T follicular helper cell (primary cell): ENCODE measurements around the gene TAF15.

ENCODE experiments used
- DNase-seq: peaks from one replicate; pipeline ENCODE4 v3.0.0-alpha.2; 2020; ENCODE audit warnings: low read depth
- total RNA-seq, 2 experiments: gene quantifications; one replicate each; lab custom pipeline; 2026; lab: John Stamatoyannopoulos, UW

TAF15 gene
- total RNA-seq, result 48.8 to 60.5 reads per million in 2 experiments

GRCh38 chr17:35808962-35809854 is at the start of gene TAF15:
Gene TAF15 (plus strand): TSS chr17:35809484. CDS start chr17:35809570, 86 bp downstream.
- DNase-seq, result peak; percentile 94

DNA sequence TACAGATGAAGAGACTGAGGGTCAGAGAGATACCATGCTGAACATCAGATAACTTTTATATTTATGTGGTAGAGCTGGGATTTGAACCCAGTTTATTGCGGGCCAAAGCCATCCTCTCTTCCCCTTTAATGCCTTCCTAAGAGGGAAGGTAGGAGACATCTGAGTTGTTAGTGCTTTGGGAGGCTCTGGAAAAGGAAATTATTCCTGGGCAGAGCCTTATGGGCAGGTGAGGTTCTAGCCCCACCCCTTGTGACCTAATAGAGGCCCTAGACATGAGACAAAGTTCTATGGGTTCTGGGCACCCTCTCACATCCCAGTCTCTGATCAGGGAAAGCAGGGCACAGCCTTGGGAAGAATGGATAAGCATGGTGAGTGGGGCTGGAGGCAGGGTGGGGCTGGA is 48.7 kb upstream of the TAF15 start, which contains the start of gene C17orf50:
TSS of gene C17orf50 (plus strand) at position 301 of the 400 bp plus-strand sequence. CDS start at position 356, 55 bp downstream.
- no peak for DNase-seq

- DNase-seq, result no peak
Measured at GRCh38 chr17:35761601-35762000, 47.7 kb upstream of the TAF15 start.

DNA sequence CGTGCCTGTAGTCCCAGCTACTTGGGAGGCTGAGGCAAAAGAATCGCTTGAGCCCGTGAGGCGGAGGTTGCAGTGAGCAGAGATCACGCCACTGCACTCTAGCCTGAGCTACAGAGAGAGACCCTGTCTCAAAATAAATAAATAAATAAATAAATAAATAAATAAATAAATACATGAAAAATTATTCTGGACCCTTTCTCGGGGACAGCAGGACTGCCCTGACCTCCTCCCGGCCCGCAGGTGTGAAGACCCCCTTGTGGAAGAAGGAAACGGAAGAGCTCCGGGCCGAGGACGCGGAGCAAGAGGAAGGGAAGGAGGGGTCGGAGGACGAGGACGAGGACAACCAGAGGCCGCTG is 45.5 kb upstream of the TAF15 start:
- no peak for DNase-seq

DNA sequence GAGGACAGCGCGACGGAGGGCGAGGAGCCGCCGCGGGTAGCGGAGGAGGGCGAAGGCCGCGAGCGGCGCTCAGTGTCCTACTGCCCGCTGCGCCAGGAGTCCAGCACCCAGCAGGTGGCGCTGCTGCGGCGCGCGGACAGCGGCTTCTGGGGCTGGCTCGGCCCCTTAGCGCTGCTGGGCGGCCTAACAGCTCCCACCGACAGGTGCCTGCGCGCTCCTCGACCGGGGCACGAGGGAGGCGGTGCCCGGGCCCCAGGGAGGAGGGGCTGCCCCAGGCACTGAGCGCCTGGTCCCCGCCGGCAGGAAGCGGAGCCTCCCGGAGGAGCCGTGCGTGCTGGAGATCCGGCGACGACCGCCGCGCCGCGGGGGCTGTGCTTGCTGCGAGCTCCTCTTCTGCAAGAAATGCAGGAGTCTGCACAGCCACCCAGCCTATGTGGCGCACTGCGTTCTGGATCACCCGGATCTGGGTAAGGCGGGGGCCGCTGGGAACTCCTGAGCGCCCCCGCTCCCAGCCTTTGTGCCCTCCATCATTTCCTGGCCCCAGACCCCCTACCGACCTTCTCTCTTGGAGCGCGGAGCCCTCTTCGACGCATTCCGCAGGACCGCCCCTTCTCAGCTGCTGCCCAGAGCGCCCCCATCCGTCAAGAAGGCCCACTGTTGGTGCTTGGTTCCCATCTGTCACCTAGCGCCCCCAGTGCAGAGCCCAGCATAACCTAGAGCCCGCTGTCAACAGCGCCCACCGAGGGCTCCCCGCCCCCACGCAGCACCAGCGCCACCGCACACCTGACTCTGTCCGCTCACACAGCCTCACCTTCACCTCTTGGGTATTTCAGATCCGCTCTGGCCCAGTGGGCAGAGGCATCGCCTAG is 44.9 kb upstream of the TAF15 start:
- DNase-seq, result peak; percentile 66

DNA sequence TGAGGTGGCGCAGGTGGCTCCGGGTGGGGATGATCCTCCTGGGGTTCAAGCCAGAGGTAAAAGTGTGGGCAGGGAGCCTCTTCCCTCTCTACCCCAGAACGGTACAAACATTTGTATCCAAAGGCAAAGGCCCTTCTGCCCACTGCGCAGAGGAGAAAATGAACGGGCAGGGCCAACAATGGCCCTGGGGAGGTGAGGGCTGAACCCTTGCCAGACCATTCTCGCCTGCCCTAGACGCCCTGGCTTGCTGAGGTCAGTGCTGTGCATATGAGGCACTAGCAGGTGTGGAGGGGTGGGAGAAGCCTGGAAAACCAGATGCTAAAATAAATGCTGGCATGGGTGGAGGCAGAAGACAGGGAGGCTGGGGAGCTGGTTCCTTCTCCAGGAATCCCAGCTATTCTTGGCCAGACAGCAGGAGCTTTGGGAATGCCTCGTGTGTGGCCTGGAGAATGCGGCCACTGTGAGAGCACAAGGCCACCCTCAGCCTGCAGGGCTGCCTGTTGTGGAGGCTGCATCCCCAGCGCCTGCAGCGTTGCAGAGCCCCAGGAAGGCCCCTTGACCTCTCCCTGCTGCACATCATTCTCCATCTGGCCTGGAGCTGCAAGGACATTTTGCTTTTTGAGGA is 44.1 kb upstream of the TAF15 start:
- no peak for DNase-seq

GRCh38 chr17:35765756-35766488 is 43.4 kb upstream of the TAF15 start:
- no peak for DNase-seq

GRCh38 chr17:35766489-35766877 is 42.8 kb upstream of the TAF15 start:
- DNase-seq, result no peak

- DNase-seq, result peak; percentile 20
Measured at GRCh38 chr17:35766903-35767510, 42.3 kb upstream of the TAF15 start.

GRCh38 chr17:35768797-35769196 is 40.5 kb upstream of the TAF15 start:
- no peak for DNase-seq

DNA sequence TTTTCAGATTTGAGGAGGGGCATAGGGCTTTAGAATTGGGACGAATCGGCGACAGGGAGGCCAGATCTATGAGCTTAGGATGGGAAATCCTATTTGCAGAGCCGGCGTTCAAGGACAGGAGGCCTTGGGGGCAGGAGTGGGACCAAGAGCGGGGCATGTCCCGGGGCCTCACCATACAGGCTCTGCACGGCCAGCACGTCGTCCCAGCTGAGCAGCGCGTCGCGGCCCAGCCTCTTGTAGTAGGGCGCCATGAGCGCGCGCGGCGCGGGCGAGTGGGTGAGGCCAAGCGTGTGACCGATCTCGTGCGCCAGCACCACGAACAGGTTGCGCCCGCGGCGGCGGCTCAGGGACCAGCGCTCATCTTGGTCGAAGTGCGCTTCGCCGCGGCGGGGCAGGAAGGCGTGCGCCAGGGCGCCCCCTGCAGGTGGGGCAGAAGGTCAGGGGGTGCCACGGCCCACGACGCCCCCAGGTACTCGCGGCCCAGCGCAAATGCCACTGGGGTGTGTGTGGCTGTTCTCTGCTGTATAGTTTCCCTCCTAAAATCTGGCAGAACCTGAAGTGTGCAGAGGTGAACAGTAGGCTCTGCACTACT is 39.3 kb upstream of the TAF15 start:
- DNase-seq, result no peak

DNA sequence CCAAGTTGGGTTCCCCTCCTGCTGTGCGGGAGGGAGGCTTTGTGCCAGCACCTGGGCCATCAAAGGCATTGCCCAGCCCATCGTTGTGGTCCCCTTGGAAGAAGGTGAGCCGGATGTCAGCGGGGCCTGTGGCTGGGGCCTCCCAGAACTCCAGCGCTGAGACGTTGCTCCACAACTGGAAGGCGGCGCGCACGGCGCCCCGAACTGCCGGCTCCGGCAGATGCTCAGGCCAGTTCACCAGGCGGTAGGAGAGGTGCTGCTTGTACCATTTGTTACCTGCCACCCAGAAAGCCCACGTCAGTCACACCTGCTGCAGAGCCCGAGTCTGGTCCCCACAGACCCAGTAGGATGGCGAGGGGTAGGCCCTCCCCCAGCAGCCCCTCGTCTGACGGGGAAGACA is 36.2 kb upstream of the TAF15 start:
- DNase-seq, result no peak

DNA sequence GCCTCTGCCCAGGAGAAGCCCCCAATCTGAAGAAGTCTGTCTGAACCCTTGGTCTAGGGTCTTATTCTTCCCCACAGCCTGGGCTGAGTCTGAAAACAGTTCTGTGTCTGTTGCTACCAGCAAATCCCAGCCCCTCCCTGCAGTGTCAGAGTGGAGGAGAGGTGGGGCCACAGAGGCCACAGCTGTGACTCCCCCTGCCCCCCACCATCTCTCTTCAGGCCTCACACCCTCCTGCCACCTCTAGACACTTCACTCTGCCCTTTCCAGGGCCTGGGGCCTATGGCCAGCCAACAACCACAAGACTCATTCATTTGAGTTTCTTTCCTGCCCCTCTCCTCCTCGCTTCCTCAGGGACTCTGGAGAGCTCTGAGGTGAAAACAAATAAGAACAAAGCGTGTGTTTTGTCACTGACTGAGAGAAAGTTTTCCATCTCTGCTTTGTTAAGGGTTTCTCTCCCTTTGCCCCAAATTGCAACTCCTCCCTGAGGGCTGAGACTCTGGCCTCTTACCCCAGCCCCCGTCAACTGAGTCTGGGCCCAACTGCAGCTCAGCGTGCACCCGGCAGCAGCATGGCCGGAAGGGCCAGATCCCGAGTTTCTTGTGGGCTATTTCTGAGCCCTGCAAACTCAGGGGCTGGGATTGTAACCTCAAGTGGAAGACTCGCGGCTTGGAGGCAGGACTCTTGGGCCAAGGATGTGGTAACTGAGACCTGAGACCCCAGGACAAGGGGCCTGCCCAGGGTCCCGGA is 35.4 kb upstream of the TAF15 start:
- DNase-seq, result no peak

- no peak for DNase-seq
Measured at GRCh38 chr17:35774499-35774898, 34.8 kb upstream of the TAF15 start.

DNA sequence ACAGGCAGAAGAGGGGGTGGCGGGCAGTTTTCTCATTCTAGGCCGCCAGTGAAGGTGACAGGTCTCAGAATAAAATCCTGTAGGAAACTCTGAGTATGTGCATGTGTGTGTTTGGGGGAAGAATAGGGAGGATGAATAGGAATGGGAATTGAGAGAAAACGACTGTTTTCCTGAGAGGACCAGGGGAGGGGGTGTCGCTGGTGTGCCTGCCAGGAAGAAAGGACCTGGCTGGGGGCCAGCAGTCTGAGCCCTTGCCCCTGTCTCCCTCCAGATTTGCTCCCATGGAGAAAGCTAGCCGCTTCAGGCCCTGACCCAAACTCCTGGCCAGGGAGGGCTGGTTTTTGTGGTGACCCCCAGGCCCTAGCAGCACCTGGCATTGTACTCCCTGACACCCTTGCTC is 34.2 kb upstream of the TAF15 start:
- no peak for DNase-seq

DNA sequence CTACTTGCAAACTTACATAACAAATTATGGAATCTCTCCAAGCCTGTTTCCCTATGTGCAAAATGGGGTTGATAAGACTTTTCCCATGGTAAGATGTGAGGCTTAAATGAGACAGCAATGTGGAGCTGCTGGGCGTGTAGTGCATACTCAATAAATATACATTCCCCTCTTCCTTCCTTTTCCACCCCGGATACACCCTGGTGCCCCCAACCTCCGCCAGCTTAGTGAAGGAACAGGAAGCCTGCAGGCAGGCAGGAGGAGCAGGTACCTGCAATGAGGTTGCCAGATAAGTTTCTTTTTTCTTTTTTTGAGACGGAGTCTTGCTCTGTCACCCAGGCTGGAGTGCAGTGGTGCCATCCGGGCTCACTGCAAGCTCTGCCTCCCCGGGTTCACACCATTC is 33.7 kb upstream of the TAF15 start:
- DNase-seq, result no peak

- DNase-seq, result no peak
Measured at GRCh38 chr17:35778641-35779196, 30.6 kb upstream of the TAF15 start.

DNA sequence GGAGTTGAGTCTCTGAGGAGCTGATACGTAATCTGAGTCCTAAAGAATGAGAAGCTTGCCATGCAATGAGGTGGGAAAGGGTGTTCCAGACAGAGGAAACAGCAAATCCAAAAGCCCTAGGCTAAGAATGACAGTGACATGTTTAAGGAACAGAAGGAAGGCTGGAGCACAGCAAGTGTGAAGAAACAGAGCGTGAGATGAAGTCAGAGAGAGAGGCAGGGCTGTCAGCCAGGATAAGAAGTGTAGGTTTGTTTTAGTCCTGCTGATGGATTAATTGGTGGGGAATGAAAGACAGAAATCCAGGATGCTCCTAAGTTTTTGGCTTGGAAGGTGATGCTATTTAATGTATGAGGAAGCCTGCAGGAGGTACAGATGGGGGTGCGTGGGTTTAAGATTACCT is 28.3 kb upstream of the TAF15 start:
- DNase-seq, result no peak

- no peak for DNase-seq
Measured at GRCh38 chr17:35784895-35785294, 24.4 kb upstream of the TAF15 start.

DNA sequence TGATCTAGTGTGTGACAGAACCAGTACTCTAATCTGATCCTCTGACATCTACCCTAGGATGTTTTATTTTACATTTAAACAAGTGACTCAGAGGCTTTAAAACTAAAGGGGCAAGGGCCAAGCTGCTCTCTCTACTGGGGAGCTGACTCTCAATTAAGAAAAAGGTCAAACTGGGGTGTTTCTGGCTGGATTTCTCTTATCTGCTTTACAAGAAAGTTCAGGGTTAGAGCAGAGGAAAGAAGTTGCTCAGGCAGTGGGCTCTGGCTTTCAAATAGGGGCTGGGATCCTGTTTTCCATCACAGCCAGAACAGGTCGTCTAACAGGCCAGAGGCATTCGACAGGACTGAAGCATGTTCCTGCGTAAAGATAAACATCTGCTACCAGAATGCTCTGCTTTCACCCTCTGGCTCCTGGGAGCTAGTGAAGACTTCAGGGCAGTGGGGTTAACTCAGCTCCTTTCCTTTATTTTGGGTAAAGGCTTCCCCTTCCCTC is 22.3 kb upstream of the TAF15 start:
- DNase-seq, result no peak
